ENCODE measurements around the gene GGT6.

- TF ChIP-seq CTCF (IDR thresholded peaks at IDR 0.05) (no peak), POLR2A (IDR thresholded peaks at IDR 0.05) (no peak)
Observed at GRCh38 chr17:4529533-4530152, 30.7 kb downstream of the GGT6 start.
